ENCODE results near the gene RUBCNL.

- TF ChIP-seq EZH2 (IDR thresholded peaks at IDR 0.05; ENCODE audit: low read depth) (no peak), CTCF (conservative IDR thresholded peaks at IDR 0.05) (no peak)
Measured at GRCh38 chr13:46313024-46313423, 74.0 kb downstream of the RUBCNL start.
